Gastroesophageal sphincter (tissue), 4 donors: ENCODE data around the gene CETN2. TPM values are rescaled to one million over a fixed set of nuclear protein-coding genes. Genes with fewer than 3 reads are reported as not detected.

Experiments
- ATAC-seq: fragments of 150-250 bp; one replicate; pipeline ENCODE4 v1.9.1; 2016; ENCODE audit warnings: mild to moderate bottlenecking, moderate library complexity
- H3K27ac ChIP-seq, 4 donors: fragments of 200-600 bp; sonication (generic) in 3 of 4; 1 replicate in 3 of 4; 2 replicates in 1 of 4; pipeline ENCODE4 v1.5.1; 2016 to 2019
- H3K27me3 ChIP-seq: fragments of 200-600 bp; sonication (generic); one replicate; pipeline ENCODE4 v1.5.1; 2019
- H3K36me3 ChIP-seq, 2 donors: fragments of 200-600 bp; sonication (generic); one replicate each; pipeline ENCODE4 v1.5.1; 2019; ENCODE audit warnings: control low read depth in 1 of 2
- H3K4me1 ChIP-seq, 3 donors: fragments of 200-600 bp; sonication (generic); 1 replicate in 2 of 3; 2 replicates in 1 of 3; pipeline ENCODE4 v1.5.1; 2016 to 2019; ENCODE audit warnings: control low read depth in 2 of 3
- H3K4me3 ChIP-seq, 2 donors: fragments of 200-600 bp; sonication (generic); one replicate each; pipeline ENCODE4 v1.5.1; 2019; ENCODE audit warnings: mild to moderate bottlenecking in 1 of 2, moderate library complexity in 1 of 2
- H3K9me3 ChIP-seq, 3 donors: fragments of 200-600 bp; sonication (generic); one replicate each; pipeline ENCODE4 v1.5.1; 2017 to 2019; ENCODE audit warnings: control low read depth in 2 of 3
- EP300 ChIP-seq: sonication (generic); formaldehyde crosslinking; IDR thresholded peaks from one replicate; pipeline ENCODE4 v1.6.1; 2017; ENCODE audit warnings: antibody characterized with exemption, mild to moderate bottlenecking
- POLR2A ChIP-seq, 2 donors: fragments of 450-650 bp; IDR thresholded peaks; one replicate each; pipeline ENCODE4 v1.6.1; 2017; ENCODE audit warnings: antibody characterized with exemption in 2 of 2, mild to moderate bottlenecking in 2 of 2, moderate library complexity in 1 of 2
- POLR2AphosphoS5 ChIP-seq: sonication (generic); formaldehyde crosslinking; IDR thresholded peaks from one replicate; pipeline ENCODE4 v1.6.1; 2017; ENCODE audit warnings: antibody characterized with exemption
- WGBS, 2 donors: methylation state at CpG; one replicate each; pipeline ENCODE4 v1.1.5; 2018; ENCODE audit warnings: low coverage in 1 of 2; 5-methylcytosine and 5-hydroxymethylcytosine counted together
- total RNA-seq, 4 donors: library from RNA; depleted of rRNA; stranded (reverse); fragments of >200 nt; gene quantifications; one replicate each; pipeline ENCODE4 v1.1.0, GENCODE V29; 2016
- TF ChIP-seq, protein P1 (sequence below), 4 experiments: fragments of 200-600 bp in 2 of 4; fragments of 450-650 bp in 2 of 4; sonication (generic) in 1 of 4; IDR thresholded peaks; one replicate each; pipeline ENCODE4 v1.5.1; 2017 to 2019; ENCODE audit warnings: antibody characterized with exemption in 4 of 4, mild to moderate bottlenecking in 2 of 4, moderate library complexity in 2 of 4

Gene CETN2
- 10 to 100 TPM; 53.0 to 75.2 (median 60.3) TPM for total RNA-seq

- H3K4me3 ChIP-seq: peak within 1 kb of the TSS; percentile 68 to 79
- WGBS, 2 donors: 42% methylated on average over 3 of the region's 71 CpGs; no CpG with 5 or more reads in 1 of the 2 donors
- peak within 1 kb of the TSS; percentile 34 to 80 (median 77) for H3K27ac ChIP-seq
These were observed at the start of gene CETN2, which contains the start of gene NSDHL for GRCh38 chrX:152830312-152831305. CETN2 (minus strand) TSS chrX:152830757; CDS start chrX:152830710, 47 bp downstream. NSDHL (plus strand) TSS chrX:152831063; CDS start chrX:152846325, 15,262 bp downstream.

GRCh38 chrX:152878976-152879755 lies 48.6 kb upstream of the CETN2 start:
- 60% methylated on average over 1 of the region's 16 CpGs; no CpG with 5 or more reads in 1 of the 2 donors for WGBS, 2 donors
- H3K4me3 ChIP-seq: no peak overlapping the region
- H3K4me1 ChIP-seq: no peaks in the 10 kb centered on the region
- no peak overlapping the region for H3K27ac ChIP-seq
- H3K36me3 ChIP-seq: no peaks in the 10 kb centered on the region
- ATAC-seq: no peak
- no peaks in the 10 kb centered on the region for H3K9me3 ChIP-seq
- H3K27me3 ChIP-seq: no peaks in the 10 kb centered on the region
- TF ChIP-seq, protein P1, sequence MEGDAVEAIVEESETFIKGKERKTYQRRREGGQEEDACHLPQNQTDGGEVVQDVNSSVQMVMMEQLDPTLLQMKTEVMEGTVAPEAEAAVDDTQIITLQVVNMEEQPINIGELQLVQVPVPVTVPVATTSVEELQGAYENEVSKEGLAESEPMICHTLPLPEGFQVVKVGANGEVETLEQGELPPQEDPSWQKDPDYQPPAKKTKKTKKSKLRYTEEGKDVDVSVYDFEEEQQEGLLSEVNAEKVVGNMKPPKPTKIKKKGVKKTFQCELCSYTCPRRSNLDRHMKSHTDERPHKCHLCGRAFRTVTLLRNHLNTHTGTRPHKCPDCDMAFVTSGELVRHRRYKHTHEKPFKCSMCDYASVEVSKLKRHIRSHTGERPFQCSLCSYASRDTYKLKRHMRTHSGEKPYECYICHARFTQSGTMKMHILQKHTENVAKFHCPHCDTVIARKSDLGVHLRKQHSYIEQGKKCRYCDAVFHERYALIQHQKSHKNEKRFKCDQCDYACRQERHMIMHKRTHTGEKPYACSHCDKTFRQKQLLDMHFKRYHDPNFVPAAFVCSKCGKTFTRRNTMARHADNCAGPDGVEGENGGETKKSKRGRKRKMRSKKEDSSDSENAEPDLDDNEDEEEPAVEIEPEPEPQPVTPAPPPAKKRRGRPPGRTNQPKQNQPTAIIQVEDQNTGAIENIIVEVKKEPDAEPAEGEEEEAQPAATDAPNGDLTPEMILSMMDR (IDR thresholded peaks at IDR 0.05): no peak
- TF ChIP-seq POLR2AphosphoS5 (no peak), EP300 (no peak)

More at GRCh38 chrX:152830312-152831305, at the start of gene CETN2, which contains the start of gene NSDHL:
- Histone ChIP-seq H3K4me1 (peaks cover 0 to 21% (median 0%) of the 10 kb centered on the region in 3 donors), H3K9me3 (no peaks in the 10 kb centered on the region), H3K36me3 (peaks cover 0 to 29% of the 10 kb centered on the region in 2 donors), H3K27me3 (no peaks in the 10 kb centered on the region)
- TF ChIP-seq POLR2A (IDR thresholded peaks at IDR 0.05) (peak in 1 of 2 donors; percentile 17), POLR2AphosphoS5 (peak; percentile 46)
- TF ChIP-seq, protein P1 (IDR thresholded peaks at IDR 0.05): no peak
- ATAC-seq: peak; percentile 98

- Histone ChIP-seq H3K4me3 (no peak overlapping the region), H3K27me3 (no peaks in the 10 kb centered on the region), H3K27ac (no peak overlapping the region), H3K9me3 (no peaks in the 10 kb centered on the region), H3K4me1 (no peaks in the 10 kb centered on the region), H3K36me3 (no peaks in the 10 kb centered on the region)
- TF ChIP-seq POLR2A (IDR thresholded peaks at IDR 0.05) (no peak), EP300 (no peak), POLR2AphosphoS5 (no peak)
- TF ChIP-seq, protein P1 (IDR thresholded peaks at IDR 0.05): no peak
- ATAC-seq: no peak
- no CpG with 5 or more reads among the region's 10 CpGs for WGBS, 2 donors
These were observed 46.6 kb upstream of the CETN2 start for GRCh38 chrX:152876931-152877840.

DNA sequence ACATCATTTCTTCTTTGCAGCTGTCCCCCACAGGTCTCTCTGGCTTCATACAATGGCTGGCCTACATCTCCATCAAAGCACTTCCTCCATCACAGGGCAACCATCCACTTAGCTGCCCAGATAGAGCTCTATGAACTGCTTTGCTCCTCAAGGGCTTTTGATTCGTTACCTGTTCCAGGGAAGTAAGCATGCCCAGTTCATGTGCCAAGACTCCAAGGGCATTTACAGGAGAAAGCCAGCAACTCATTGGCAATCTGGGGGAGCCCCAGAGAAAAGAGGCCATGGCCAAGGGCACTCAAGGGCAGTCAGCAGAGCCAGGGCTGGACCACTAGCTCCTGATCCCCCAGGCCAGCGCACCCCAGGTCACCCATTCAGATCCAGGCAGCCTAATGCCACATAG lies 42.8 kb upstream of the CETN2 start:
- Histone ChIP-seq H3K4me1 (no peaks in the 10 kb centered on the region), H3K36me3 (peaks cover 0 to 22% of the 10 kb centered on the region in 2 donors), H3K27me3 (no peaks in the 10 kb centered on the region), H3K27ac (no peak overlapping the region), H3K9me3 (no peaks in the 10 kb centered on the region), H3K4me3 (no peak overlapping the region)
- TF ChIP-seq POLR2A (IDR thresholded peaks at IDR 0.05) (no peak), EP300 (no peak), POLR2AphosphoS5 (no peak)
- TF ChIP-seq, protein P1 (IDR thresholded peaks at IDR 0.05): no peak
- no peak for ATAC-seq
- WGBS, 2 donors: no CpG with 5 or more reads among the region's 2 CpGs
